ENCODE data around the gene FARSA. TPM values are rescaled to one million over a fixed set of nuclear protein-coding genes. Genes with fewer than 3 reads are reported as not detected.

The FARSA gene
- total RNA-seq, 4 donors from 2014 or later, result 4.6 to 47.8 (median 20.5) TPM

- Histone ChIP-seq H3K36me3 (no peaks in the 10 kb centered on the region), H3K4me3 (peak overlapping the region; percentile 89 to 100), H3K4me1 (peaks cover 7 to 18% of the 10 kb centered on the region in 2 donors), H3K27ac (peak overlapping the region; percentile 90 to 94), H3K9me3 (no peaks in the 10 kb centered on the region), H3K27me3 (no peaks in the 10 kb centered on the region)
- peak in 1 of 4 experiments; percentile 6 for TF ChIP-seq CTCF (IDR thresholded peaks at IDR 0.05)
- no peak for TF ChIP-seq POLR2A (IDR thresholded peaks at IDR 0.05)
- intact Hi-C loops (cut with DNase I; ENCODE audit: low total_unique reads), result no loop called here
- peak in 1 of 2 donors; percentile 36 for DNase-seq
Measured at GRCh38 chr19:12938779-12939601, 5.5 kb upstream of the FARSA start.

GRCh38 chr19:12937927-12938778 lies 4.6 kb upstream of the FARSA start, which contains the start of gene CALR:
Gene CALR (plus strand): TSS chr19:12938609. CDS start chr19:12938680, 71 bp downstream.
- H3K27ac ChIP-seq, result peak within 1 kb of the TSS; percentile 90 to 94
- peaks cover 7 to 18% of the 10 kb centered on the region in 2 donors for H3K4me1 ChIP-seq
- intact Hi-C loops (cut with DNase I; ENCODE audit: low total_unique reads), result no loop called here
- DNase-seq, result peak; percentile 99 to 100
- H3K4me3 ChIP-seq, result peak within 1 kb of the TSS; percentile 89 to 100
- peak; percentile 100 for TF ChIP-seq POLR2A (IDR thresholded peaks at IDR 0.05)
- peak in 1 of 4 experiments; percentile 45 for TF ChIP-seq CTCF (IDR thresholded peaks at IDR 0.05)
- H3K9me3 ChIP-seq, result no peaks in the 10 kb centered on the region
- H3K36me3 ChIP-seq, result no peaks in the 10 kb centered on the region
- H3K27me3 ChIP-seq, result no peaks in the 10 kb centered on the region

- no peak for TF ChIP-seq POLR2A (IDR thresholded peaks at IDR 0.05)
- Histone ChIP-seq H3K4me3 (peak overlapping the region; percentile 40 to 100), H3K36me3 (no peaks in the 10 kb centered on the region), H3K27ac (peak overlapping the region in 1 of 2 donors; percentile 71), H3K9me3 (no peaks in the 10 kb centered on the region), H3K27me3 (no peaks in the 10 kb centered on the region), H3K4me1 (peaks cover 7 to 22% of the 10 kb centered on the region in 2 donors)
- DNase-seq, result no peak
- intact Hi-C loops (cut with DNase I; ENCODE audit: low total_unique reads), result no loop called here
Measured at GRCh38 chr19:12937093-12937926, 3.8 kb upstream of the FARSA start.

GRCh38 chr19:12936582-12936981 lies 3.1 kb upstream of the FARSA start:
- H3K4me1 ChIP-seq, result peaks cover 7 to 22% of the 10 kb centered on the region in 2 donors
- H3K9me3 ChIP-seq, result no peaks in the 10 kb centered on the region
- TF ChIP-seq POLR2A (IDR thresholded peaks at IDR 0.05) (no peak), CTCF (IDR thresholded peaks at IDR 0.05) (no peak)
- intact Hi-C loops (cut with DNase I; ENCODE audit: low total_unique reads), result no loop called here
- no peaks in the 10 kb centered on the region for H3K36me3 ChIP-seq
- H3K27ac ChIP-seq, result no peak overlapping the region
- H3K4me3 ChIP-seq, result no peak overlapping the region
- no peaks in the 10 kb centered on the region for H3K27me3 ChIP-seq
- no peak for DNase-seq

- no peaks in the 10 kb centered on the region for H3K9me3 ChIP-seq
- H3K27ac ChIP-seq, result no peak overlapping the region
- DNase-seq, result no peak
- H3K27me3 ChIP-seq, result no peaks in the 10 kb centered on the region
- intact Hi-C loops (cut with DNase I; ENCODE audit: low total_unique reads), result no loop called here
- no peaks in the 10 kb centered on the region for H3K36me3 ChIP-seq
- no peak overlapping the region for H3K4me3 ChIP-seq
- H3K4me1 ChIP-seq, result peaks cover 5 to 12% of the 10 kb centered on the region in 2 donors
- TF ChIP-seq POLR2A (IDR thresholded peaks at IDR 0.05) (no peak), CTCF (IDR thresholded peaks at IDR 0.05) (no peak)
Measured at GRCh38 chr19:12935071-12935470, 1.6 kb upstream of the FARSA start.

Measured in uterus (tissue), 4 donors.